Islet of Langerhans (tissue), 1 donor: ENCODE results near the gene PDCD4.
A peak's percentile ranks its signal among the peaks of the same experiment; 100 is the strongest.
"Not testable (repeated sequence)": the region's sequence is repeated elsewhere in the genome, so short reads cannot be mapped to it uniquely, and the experiment has no call there.

Experiments used
- FAIRE-seq: peaks from one replicate; lab custom pipeline; 2011; peaks lifted over from hg19 to GRCh38; lab: Jason Lieb, UNC

The PDCD4 gene

GRCh38 chr10:110861930-110862649 is 9.6 kb upstream of the PDCD4 start:
- no peak for FAIRE-seq

- FAIRE-seq, result no peak
Measured at GRCh38 chr10:110862961-110863360, 8.8 kb upstream of the PDCD4 start.

- no peak for FAIRE-seq
Measured at GRCh38 chr10:110863361-110863760, 8.4 kb upstream of the PDCD4 start.

- no peak for FAIRE-seq
Measured at GRCh38 chr10:110863956-110864355, 7.8 kb upstream of the PDCD4 start.

GRCh38 chr10:110864662-110865140 is 7.0 kb upstream of the PDCD4 start:
- no peak for FAIRE-seq

GRCh38 chr10:110865186-110865808 is 6.4 kb upstream of the PDCD4 start:
- no peak for FAIRE-seq

GRCh38 chr10:110865809-110866482 is 5.8 kb upstream of the PDCD4 start:
- FAIRE-seq, result no peak

- not testable (repeated sequence) for FAIRE-seq
Measured at GRCh38 chr10:110867011-110867806, 4.5 kb upstream of the PDCD4 start.

GRCh38 chr10:110867807-110868465 is 3.8 kb upstream of the PDCD4 start:
- FAIRE-seq, result no peak

- no peak for FAIRE-seq
Measured at GRCh38 chr10:110868981-110869380, 2.7 kb upstream of the PDCD4 start.

- FAIRE-seq, result no peak
Measured at GRCh38 chr10:110870823-110871297, 868 bp upstream of the PDCD4 start.

- FAIRE-seq, result no peak
Measured at GRCh38 chr10:110872145-110872983, 636 bp downstream of the PDCD4 start.

- FAIRE-seq, result peak; percentile 88
Measured at GRCh38 chr10:110872984-110873923, 1.5 kb downstream of the PDCD4 start.

GRCh38 chr10:110873951-110874350 is 2.2 kb downstream of the PDCD4 start:
- FAIRE-seq, result no peak

- FAIRE-seq, result peak; percentile 71
Measured at GRCh38 chr10:110876000-110876399, 4.3 kb downstream of the PDCD4 start.

GRCh38 chr10:110876788-110877187 is 5.1 kb downstream of the PDCD4 start:
- peak; percentile 81 for FAIRE-seq

- no peak for FAIRE-seq
Measured at GRCh38 chr10:110880012-110880411, 8.3 kb downstream of the PDCD4 start.

GRCh38 chr10:110881247-110881646 is 9.5 kb downstream of the PDCD4 start:
- FAIRE-seq, result no peak

- FAIRE-seq, result no peak
Measured at GRCh38 chr10:110881905-110882304, 10.2 kb downstream of the PDCD4 start.

- no peak for FAIRE-seq
Measured at GRCh38 chr10:110883924-110884323, 12.2 kb downstream of the PDCD4 start.
